ENCODE measurements around the gene RCN2.

Gene RCN2

GRCh38 chr15:76976572-76977270, 45.2 kb downstream of the RCN2 start:
- DNase-seq = no peak

DNA sequence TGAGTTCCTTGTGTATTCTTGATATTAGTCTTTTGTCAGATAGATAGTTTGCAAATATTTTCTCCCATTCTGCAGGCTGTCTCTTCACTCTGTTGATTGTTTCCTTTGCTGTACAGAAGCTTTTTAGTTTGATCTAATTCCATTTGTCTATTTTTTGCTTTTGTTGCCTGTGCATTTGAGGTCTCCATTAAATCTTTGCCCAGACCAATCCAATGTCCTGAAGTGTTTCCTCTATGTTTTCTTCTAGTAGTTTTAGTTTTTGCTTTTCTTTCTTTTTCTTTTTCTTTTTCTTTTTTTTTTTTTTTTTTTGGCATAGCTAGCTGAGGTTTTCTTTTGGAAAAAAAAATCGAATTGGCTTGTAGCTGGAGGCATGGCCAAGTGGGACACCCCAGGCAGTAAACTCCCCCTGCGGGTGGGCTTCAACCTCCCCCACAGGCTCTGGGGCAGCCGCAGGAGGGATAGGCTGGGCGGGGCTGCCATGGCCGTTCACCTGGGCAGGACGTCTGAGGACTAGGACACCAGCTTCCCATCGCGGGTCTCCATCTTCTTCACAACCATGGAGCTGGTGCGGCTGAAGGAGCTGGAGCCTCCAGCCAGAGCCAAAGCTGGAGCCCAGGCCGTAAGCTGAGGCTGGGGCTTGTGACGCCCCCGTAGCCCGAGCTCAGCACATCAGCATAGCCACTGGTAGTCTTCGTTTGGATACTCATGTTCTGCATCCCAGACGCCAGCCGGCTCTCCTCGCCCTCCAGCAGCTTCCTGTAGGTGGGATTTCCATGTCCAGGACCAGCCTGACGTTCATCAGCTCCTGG, 47.2 kb downstream of the RCN2 start:
- DNase-seq = no peak

DNA sequence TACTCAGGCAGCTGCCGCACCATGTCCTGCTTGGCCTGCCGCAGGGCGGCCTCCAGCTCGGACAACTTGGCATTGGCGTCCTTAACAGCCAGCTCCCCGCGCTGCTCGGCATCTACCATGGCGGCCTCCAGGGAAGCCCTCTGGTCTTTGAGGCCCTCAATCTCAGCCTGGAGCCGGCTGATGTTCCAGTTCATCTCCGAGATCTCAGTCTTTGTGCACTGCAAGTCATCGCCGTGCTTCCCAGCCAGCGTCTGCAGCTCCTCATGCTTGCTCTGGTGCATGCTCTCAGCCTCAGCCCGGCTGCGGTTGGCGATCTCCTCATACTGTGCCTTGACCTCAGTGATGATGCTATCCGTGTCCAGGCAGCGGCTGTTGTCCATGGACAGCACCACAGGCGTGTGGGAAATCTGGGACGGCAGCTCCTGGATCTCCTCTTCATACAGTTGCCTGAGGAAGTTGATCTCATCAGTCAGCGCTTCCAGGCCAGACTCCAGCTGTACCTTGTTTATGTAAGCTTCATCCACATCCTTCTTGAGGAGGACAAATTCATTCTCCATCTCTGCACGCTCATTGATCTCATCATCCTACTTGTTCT, 47.9 kb downstream of the RCN2 start:
- DNase-seq = no peak

GRCh38 chr15:76979996-76980520, 48.5 kb downstream of the RCN2 start:
- DNase-seq = no peak

DNA sequence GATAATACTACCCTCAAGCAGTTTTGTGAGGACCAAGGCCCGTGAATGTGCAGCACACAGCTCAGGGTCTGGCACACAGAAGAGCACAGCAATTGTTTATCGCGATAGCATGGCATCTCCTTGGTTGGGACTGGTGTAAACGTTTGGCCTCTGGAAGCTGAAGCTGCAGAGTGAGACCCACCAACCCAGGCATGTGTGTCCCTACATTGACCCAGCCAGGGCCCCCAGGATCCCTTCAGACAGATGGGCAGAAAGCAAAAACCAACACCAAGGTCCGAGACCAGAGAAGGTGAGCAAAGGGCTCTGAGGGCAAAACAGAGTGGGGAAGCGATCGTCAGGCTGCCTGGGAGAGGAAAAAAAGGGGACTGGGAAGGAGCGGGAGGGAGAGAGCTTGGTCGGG, 50.8 kb downstream of the RCN2 start:
- DNase-seq = no peak

DNA sequence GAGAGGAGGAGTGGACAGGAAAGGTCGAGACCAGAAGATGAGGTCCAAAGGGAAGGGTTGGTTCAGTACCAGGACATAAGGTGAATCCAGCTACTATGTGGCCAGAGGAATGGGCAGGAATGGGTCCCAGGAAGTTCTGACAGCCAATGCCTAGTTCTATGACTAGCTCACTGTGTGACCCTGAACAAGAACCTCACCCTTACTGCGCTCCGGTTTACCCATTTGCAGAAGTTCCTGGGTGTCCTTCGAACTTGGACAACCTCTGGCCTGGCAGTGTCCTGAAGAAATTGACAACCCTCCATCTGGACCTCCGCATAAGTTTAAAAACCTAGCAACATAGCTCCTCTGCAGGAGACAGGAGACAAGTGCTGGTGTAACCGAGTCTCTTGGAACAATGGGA, 51.2 kb downstream of the RCN2 start:
- no peak for DNase-seq

GRCh38 chr15:76983590-76984375, 52.2 kb downstream of the RCN2 start:
- no peak for DNase-seq

GRCh38 chr15:76986743-76987142, 55.2 kb downstream of the RCN2 start:
- no peak for DNase-seq

- no peak for DNase-seq
These were observed 55.7 kb downstream of the RCN2 start for GRCh38 chr15:76987276-76987675.

DNA sequence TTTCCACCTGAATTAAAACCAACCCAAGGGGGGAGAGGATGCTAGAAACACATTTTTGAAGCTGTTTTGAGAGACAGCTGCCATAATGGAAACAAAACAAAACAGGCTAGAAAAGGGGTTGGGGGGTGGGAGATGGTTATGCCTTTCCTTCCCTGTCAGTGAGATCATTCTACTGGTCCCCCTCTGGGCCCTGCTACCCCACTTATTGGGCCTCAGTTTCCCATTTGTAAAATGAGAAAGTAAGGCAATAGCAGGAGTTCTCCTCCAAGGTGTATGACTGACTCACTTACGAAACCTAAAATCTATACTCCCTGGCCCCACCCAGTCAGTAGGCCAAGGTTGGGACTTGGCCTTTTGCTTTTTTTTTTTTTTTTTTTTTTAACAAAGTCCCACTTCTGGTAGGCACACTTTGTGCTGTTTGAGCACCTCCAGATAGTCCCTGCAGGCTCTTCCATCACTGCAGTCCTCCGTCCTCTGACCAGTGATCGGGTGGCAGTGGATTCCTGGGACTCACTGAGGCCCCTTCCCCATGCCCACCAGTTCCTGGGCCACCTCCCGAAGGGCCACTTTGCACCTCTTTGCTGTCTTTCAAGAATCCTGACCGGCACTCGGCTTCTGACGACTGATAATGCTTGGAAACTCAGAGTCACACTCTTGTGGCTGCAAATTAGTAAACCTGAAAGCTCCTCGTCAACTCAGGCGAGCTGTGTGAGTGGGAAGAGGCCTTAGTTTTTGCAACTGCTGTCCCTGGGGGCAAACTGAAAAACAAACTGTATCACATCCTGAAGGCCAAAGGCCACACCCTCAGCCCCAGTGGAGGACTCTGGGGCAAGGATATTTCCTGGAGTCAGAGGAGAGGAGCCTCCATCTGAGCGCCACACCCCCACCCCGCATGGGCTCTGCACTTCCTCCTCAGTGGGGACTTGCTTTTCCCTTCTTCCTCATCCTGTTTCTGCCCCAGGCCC, 56.6 kb downstream of the RCN2 start:
- DNase-seq = no peak

DNA sequence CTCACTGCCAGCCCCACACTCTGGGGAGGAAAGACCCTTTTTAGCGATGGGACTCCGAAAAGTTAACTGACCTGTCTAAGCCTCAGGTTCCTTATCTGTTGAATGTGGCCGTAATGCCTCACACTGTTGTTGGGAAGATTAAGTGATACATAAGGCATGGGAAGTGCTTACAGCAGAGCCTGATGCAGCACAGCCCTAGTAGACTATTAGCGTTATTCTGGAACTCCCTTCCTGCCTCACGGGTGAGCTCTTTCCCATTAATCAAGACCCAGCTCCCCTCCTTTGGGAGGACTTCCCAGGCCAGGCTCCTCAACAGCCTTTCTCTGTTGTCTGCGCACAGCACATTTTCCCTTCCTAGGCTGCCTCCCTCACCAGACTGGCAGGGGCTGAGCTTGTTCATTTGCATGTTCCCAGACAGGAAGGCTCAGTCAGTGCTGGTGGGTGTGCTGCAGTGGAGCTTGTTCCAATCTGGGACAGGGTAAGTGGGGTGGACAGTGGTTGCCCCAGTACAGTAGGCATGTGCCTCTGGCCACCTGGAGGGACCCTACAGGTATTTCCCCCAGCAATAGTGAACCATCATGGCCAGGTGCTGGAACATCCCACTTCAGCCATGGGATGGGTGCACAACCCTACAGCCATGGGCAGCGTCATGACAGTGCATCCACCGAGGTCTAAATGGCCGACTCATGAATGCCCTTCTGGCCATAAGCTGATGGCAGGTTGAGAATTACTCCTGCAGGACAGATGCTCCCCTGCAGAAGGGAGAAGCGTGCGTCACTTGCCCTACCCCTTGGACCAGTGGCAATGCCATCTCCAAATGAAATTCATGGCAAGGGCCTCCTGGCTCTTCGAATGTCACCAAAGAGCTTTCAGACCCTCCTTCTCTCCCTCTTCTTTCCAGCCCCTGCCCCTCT, 57.6 kb downstream of the RCN2 start:
- no peak for DNase-seq

DNA sequence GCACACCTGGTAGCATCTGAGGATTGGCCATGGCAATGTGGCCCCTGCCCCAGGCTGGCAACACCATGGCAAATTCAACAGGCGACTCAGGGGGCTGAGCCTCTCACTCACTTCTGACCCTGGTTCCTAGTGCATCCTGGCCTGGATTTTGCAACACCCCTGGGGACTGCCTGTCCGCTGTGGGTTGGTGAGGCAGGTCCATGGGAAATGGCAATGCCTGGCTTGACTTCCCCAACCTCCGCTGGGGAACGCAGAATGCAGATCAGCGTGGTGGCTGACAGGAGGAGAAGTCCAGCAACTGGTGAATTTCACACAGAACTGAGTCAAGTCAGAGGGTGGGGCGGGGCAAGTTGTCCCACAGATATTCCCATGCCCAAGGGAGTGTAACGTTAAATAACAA, 59.5 kb downstream of the RCN2 start:
- no peak for DNase-seq

GRCh38 chr15:76991741-76992645, 60.4 kb downstream of the RCN2 start:
- no peak for DNase-seq

DNA sequence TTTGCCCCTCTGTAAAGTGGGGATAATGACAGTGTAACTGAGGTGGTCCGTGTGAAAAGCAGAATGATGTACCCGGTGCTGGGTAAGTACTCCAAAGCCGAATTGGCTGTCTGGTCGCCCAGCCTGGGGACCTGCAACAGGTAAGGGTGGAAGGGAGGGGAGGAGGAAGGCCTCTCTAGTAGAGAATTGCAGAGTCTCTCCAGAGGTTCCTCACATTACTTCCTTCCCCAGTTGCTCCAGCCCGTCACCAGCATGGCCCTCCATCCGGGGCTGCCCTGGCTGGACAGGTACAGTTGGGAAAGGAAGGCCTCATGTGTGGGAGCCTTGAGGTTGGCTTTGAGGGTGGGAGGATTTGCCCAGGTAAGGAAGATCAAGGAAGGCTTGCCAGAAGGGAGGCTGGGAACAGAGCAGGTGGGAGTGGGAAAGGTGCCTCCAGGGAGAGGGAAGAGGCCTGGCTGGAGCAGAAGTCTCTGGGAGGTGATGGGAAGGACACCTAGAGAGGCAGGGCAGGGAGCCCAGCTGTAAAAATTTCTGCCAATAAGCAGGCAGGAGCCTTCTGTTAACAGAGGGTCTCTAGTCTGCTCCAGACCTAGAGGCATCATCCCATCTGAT, 61.7 kb downstream of the RCN2 start:
- no peak for DNase-seq

- DNase-seq = no peak
These were observed 62.5 kb downstream of the RCN2 start for GRCh38 chr15:76994001-76994400.

- DNase-seq = no peak
These were observed 62.9 kb downstream of the RCN2 start for GRCh38 chr15:76994496-76994895.

- peak; percentile 75 for DNase-seq
These were observed 63.7 kb downstream of the RCN2 start, which contains the start of gene PSTPIP1 for GRCh38 chr15:76994971-76995945. TSS of gene PSTPIP1 (plus strand) at chr15:76995126. CDS start at chr15:76995574, 448 bp downstream.

DNA sequence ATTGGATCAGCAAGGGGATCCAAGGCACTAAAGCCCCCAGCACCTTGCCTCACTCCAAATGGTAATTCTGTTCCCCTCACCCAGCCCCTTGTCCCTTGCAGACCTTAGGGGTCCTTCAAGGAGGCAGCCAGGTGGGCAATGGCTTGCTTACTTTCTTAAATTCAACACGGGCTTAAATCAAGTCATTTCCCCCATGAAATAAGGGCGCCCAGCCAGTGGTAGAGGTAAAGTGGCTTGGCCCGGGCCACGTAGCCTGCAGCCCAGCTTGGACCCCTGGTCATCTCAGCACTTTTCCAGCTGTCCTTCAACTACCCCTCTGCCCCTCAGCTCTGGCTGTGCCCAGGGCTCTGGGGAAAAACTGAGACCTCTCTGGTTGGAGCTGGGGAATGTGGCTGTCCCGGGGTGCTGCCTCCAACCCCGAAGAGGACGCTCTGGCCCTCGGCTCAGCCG, 64.6 kb downstream of the RCN2 start:
- DNase-seq = no peak

Measured in NK-92 treated with Interleukin-12 subunit alpha and Interleukin-12 subunit beta, amount 100 ng/mL, for 24 hours (cell line).